ENCODE measurements around the gene UGCG. TPM values are rescaled to one million over a fixed set of nuclear protein-coding genes. Genes with fewer than 3 reads are reported as not detected.

Gene UGCG
- total and polyA plus RNA-seq, 2 of the 8 experiments (the other 6 are each of a cell fraction or from before 2014, with no cell fraction given) = 14.9 to 34.0 TPM

DNA sequence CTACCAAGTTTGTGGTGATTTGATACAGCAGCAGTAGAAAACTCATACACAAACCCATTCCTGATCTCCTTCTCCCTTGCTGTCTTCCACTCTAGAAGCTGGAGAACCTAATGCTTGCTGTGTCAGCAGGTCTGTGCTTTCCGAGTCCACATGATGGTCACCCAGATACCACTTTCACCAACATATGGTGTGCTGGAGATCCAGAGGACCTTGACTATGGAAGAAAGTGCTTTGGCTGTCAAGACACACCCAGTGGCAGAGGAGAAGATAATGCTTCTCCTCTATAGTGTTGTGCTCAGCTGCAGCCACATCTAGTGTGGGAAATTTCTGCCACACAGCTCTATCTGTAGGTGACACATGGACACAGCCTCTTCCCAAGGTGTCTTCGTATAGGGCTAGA, 67.4 kb downstream of the UGCG start (continued):
- no peak for TF ChIP-seq TAF1 (IDR thresholded peaks at IDR 0.05; ENCODE audit: low read depth, low read length)
- TF ChIP-seq ATF3 (IDR thresholded peaks at IDR 0.05; ENCODE audit: insufficient read depth, low read depth, low read length) = no peak
- no peak for TF ChIP-seq RNF2 (IDR thresholded peaks at IDR 0.05; ENCODE audit: borderline replicate concordance, low read depth, low read length, missing control alignments, poor library complexity, severe bottlenecking)
- TF ChIP-seq JUND (IDR thresholded peaks at IDR 0.05; ENCODE audit: low read length) = no peak
- no peak for TF ChIP-seq POLR2A (IDR thresholded peaks at IDR 0.05; ENCODE audit: control extremely low read depth in 1 of 2, low read depth in 2 of 2, low read length in 2 of 2)
- TF ChIP-seq TEAD4 (IDR thresholded peaks at IDR 0.05; ENCODE audit: low read depth, low read length) = no peak

Measured in H1 (cell line).